PC-9 (cell line): Measurements from ENCODE around the gene CRB2. TPM values are rescaled to one million over a fixed set of nuclear protein-coding genes. Genes with fewer than 3 reads are reported as not detected.

Experiments
- BruUV-seq: library from RNA; stranded (reverse); fragments of 400-500 nt; replicated peaks from 2 replicates; lab custom pipeline; 2021; lab: Mats Ljungman, UMichigan
- CTCF ChIA-PET: fragments of 300-600 bp; sonication (Branson Sonifier 250); formaldehyde crosslinking; loops from one replicate; lab custom pipeline; 2022; ENCODE audit warnings: antibody characterized with exemption; lab: Charles Lee
- POLR2A ChIA-PET: fragments of 300-600 bp; sonication (Branson Sonifier 250); formaldehyde crosslinking; loops from one replicate; lab custom pipeline; 2022; ENCODE audit warnings: antibody characterized with exemption; ENCODE audit not compliant: unreplicated experiment; lab: Charles Lee
- DNase-seq, 2 experiments: peaks; one replicate each; pipeline versions ENCODE4 v3.0.0 to v3.0.0-alpha.2; 2015 to 2022; ENCODE audit warnings: mixed read lengths in 1 of 2
- H2AFZ ChIP-seq: fragments of 200-600 bp; sonication (generic); 2 replicates; pipeline ENCODE4 v1.8.1; 2017; ENCODE audit warnings: antibody characterized with exemption
- H3F3A ChIP-seq: fragments of 200-600 bp; sonication (generic); 2 replicates; pipeline ENCODE4 v1.8.1; 2017; ENCODE audit warnings: antibody characterized with exemption, mild to moderate bottlenecking, low read depth; ENCODE audit not compliant: insufficient read depth
- H3K27ac ChIP-seq: fragments of 200-600 bp; sonication (generic); 2 replicates; pipeline ENCODE4 v1.6.1; 2016; ENCODE audit warnings: mixed run types
- H3K27me3 ChIP-seq: fragments of 200-600 bp; sonication (generic); 2 replicates; pipeline ENCODE4 v1.6.1; 2016; ENCODE audit warnings: low read depth, mixed run types; ENCODE audit not compliant: insufficient read depth
- H3K36me3 ChIP-seq: fragments of 200-600 bp; sonication (generic); 2 replicates; pipeline ENCODE4 v1.6.1; 2016; ENCODE audit warnings: low read depth, mixed run types
- H3K4me1 ChIP-seq: fragments of 200-600 bp; sonication (generic); replicated peaks from 2 replicates; pipeline ENCODE4 v1.6.1; 2016; ENCODE audit warnings: mixed run types; ENCODE audit not compliant: insufficient read depth
- H3K4me2 ChIP-seq: fragments of 200-600 bp; sonication (generic); 2 replicates; pipeline ENCODE4 v1.6.1; 2017; ENCODE audit warnings: mixed run types
- H3K4me3 ChIP-seq: fragments of 200-600 bp; sonication (generic); 2 replicates; pipeline ENCODE4 v1.6.1; 2016; ENCODE audit warnings: mixed run types
- H3K79me2 ChIP-seq: fragments of 200-600 bp; sonication (generic); 2 replicates; pipeline ENCODE4 v1.6.1; 2017; ENCODE audit warnings: low read depth, mixed run types
- H3K9me2 ChIP-seq: fragments of 200-600 bp; sonication (generic); 2 replicates; pipeline ENCODE4 v1.8.1; 2017; ENCODE audit warnings: mild to moderate bottlenecking; ENCODE audit not compliant: insufficient read depth
- H3K9me3 ChIP-seq: fragments of 200-600 bp; sonication (generic); 2 replicates; pipeline ENCODE4 v1.8.1; 2016; ENCODE audit warnings: low read depth; ENCODE audit not compliant: insufficient read depth
- H4K20me1 ChIP-seq: fragments of 200-600 bp; sonication (generic); 2 replicates; pipeline ENCODE4 v1.8.1; 2017; ENCODE audit not compliant: insufficient read depth
- EZH2 ChIP-seq: fragments of 200-600 bp; sonication (generic); IDR thresholded peaks from 2 replicates; pipeline ENCODE4 v1.8.0; 2017; ENCODE audit warnings: antibody characterized with exemption, low read depth
- intact Hi-C: fragments of 100-400 bp; cut with micrococcal nuclease; formaldehyde crosslinking; loops from one replicate; pipeline ENCODE4 v1.10.0; 2022; ENCODE audit not compliant: unreplicated experiment
- total RNA-seq: library from RNA; stranded (reverse); gene quantifications from 2 replicates; pipeline ENCODE4 v1.2.3, GENCODE V29; 2021
- TF ChIP-seq, protein P1 (sequence below): fragments of 200-600 bp; sonication (generic); conservative IDR thresholded peaks from 2 replicates; pipeline ENCODE4 v1.6.1; 2017; ENCODE audit warnings: mixed run types, antibody characterized with exemption, mild to moderate bottlenecking, moderate library complexity

The CRB2 gene
- total RNA-seq, 1 experiment from 2014 or later, result not detected

- POLR2A ChIA-PET, result no interaction called here
- Histone ChIP-seq H3K4me1 (peaks cover 3% of the 10 kb centered on the region), H2AFZ (no peak overlapping the region), H3K27ac (no peak overlapping the region), H3K9me3 (no peaks in the 10 kb centered on the region), H3K4me2 (no peak overlapping the region), H3K79me2 (no peaks in the 10 kb centered on the region), H3K4me3 (no peak overlapping the region), H3F3A (no peaks in the 10 kb centered on the region), H4K20me1 (no peaks in the 10 kb centered on the region), H3K9me2 (no peaks in the 10 kb centered on the region), H3K36me3 (no peaks in the 10 kb centered on the region), H3K27me3 (no peaks in the 10 kb centered on the region)
- no peak for TF ChIP-seq EZH2
- TF ChIP-seq, protein P1, sequence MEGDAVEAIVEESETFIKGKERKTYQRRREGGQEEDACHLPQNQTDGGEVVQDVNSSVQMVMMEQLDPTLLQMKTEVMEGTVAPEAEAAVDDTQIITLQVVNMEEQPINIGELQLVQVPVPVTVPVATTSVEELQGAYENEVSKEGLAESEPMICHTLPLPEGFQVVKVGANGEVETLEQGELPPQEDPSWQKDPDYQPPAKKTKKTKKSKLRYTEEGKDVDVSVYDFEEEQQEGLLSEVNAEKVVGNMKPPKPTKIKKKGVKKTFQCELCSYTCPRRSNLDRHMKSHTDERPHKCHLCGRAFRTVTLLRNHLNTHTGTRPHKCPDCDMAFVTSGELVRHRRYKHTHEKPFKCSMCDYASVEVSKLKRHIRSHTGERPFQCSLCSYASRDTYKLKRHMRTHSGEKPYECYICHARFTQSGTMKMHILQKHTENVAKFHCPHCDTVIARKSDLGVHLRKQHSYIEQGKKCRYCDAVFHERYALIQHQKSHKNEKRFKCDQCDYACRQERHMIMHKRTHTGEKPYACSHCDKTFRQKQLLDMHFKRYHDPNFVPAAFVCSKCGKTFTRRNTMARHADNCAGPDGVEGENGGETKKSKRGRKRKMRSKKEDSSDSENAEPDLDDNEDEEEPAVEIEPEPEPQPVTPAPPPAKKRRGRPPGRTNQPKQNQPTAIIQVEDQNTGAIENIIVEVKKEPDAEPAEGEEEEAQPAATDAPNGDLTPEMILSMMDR, result no peak
- BruUV-seq, result no TSS peak
- CTCF ChIA-PET, result no interaction called here
- no peak for DNase-seq
- intact Hi-C loops, result no loop called here
Measured at GRCh38 chr9:123321616-123322272, 34.3 kb upstream of the CRB2 start.

- Histone ChIP-seq H3K4me2 (no peak overlapping the region), H3K4me1 (peaks cover 11% of the 10 kb centered on the region), H3K9me2 (no peaks in the 10 kb centered on the region), H3K79me2 (no peaks in the 10 kb centered on the region), H3K4me3 (no peak overlapping the region), H3K36me3 (no peaks in the 10 kb centered on the region), H3K27me3 (no peaks in the 10 kb centered on the region), H2AFZ (no peak overlapping the region), H3K27ac (no peak overlapping the region), H3F3A (peaks cover 6% of the 10 kb centered on the region; the same call in 1 of the 2 replicates), H4K20me1 (no peaks in the 10 kb centered on the region), H3K9me3 (no peaks in the 10 kb centered on the region)
- POLR2A ChIA-PET, result no interaction called here
- CTCF ChIA-PET, result interaction anchor here (0.6 kb wide), 1 partner anchor 308 kb away, joined by 7 read pairs; no protein-coding TSS in a partner anchor
- no TSS peak for BruUV-seq
- TF ChIP-seq, protein P1, result no peak
- no peak for TF ChIP-seq EZH2
- intact Hi-C loops, result no loop called here
- no peak for DNase-seq
Measured at GRCh38 chr9:123322273-123323195, 33.5 kb upstream of the CRB2 start.

DNA sequence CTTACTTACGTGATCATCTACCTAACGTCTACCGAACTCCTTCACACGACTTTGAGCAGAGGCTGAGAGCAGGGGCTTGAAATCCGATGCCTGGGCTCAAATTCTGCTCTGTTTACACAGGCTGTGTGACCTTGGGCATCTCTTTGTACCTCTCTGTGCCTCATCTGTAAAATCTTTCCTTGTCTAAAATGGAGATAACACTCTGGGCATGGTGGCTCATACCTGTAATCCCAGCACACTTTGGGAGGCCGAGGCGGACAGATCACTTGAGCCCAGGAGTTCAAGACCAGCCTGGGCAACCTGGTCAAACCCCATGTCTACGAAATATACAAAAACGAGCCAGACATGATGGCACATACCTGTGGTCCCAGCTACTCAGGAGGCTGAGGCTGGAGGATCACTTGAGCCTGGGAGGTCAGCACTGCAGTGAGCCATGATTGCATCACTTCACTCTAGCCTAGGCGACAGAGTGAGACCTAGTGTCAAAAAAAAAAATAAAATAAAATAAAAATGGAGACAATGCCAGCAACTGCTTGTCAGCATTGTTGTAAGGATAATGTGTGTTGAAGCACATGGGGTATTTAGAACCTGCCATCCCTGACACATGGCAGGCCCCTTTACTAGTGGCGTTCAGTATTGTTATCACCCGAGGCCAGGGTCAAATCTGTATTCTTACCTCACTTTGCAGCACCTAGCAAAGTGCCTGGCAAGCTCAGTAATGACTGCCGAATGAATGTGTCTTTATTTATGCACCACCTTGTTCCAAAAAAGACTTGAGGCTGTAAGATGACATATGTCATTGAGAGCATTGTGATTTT lies 32.6 kb upstream of the CRB2 start:
- ChIA-PET POLR2A (no interaction called here), CTCF (interaction anchor here (0.5 to 0.6 kb wide), 2 partner anchors 105 to 309 kb away, joined by 6 to 7 read pairs; no protein-coding TSS in a partner anchor)
- no peak for DNase-seq
- intact Hi-C loops, result no loop called here
- BruUV-seq, result no TSS peak
- Histone ChIP-seq H3K4me3 (no peak overlapping the region), H3K79me2 (no peaks in the 10 kb centered on the region), H3K4me2 (no peak overlapping the region), H4K20me1 (no peaks in the 10 kb centered on the region), H3F3A (peaks cover 11% of the 10 kb centered on the region; the same call in 1 of the 2 replicates), H3K9me3 (no peaks in the 10 kb centered on the region), H3K27me3 (no peaks in the 10 kb centered on the region), H3K4me1 (peaks cover 17% of the 10 kb centered on the region), H3K27ac (no peak overlapping the region), H3K36me3 (no peaks in the 10 kb centered on the region), H3K9me2 (no peaks in the 10 kb centered on the region), H2AFZ (no peak overlapping the region)
- TF ChIP-seq EZH2, result no peak
- TF ChIP-seq, protein P1, result no peak
